HG03280 (cell line): Measurements from ENCODE around the gene TRPV5.

Source experiments
- ATAC-seq: cut with Tn5 transposase; IDR thresholded peaks from one replicate; pipeline ENCODE4 v1.9.1; 2021; ENCODE audit warnings: mild to moderate bottlenecking, moderate library complexity; ENCODE audit not compliant: unreplicated experiment

TRPV5 gene

GRCh38 chr7:142859411-142859810, 74.1 kb downstream of the TRPV5 start:
- ATAC-seq = no peak
